GM12878 (cell line): ENCODE results near the gene ADGRV1. TPM values are rescaled to one million over a fixed set of nuclear protein-coding genes. Genes with fewer than 3 reads are reported as not detected.

Experiments used
- ATAC-seq: fragments of 200-7000 bp; cut with Tn5 transposase; 3 replicates; pipeline ENCODE4 v1.9.1; 2020; ENCODE audit warnings: mild to moderate bottlenecking, moderate library complexity
- BruUV-seq: library from RNA; stranded (reverse); fragments of 400-500 nt; replicated peaks from 2 replicates; lab custom pipeline; 2021; lab: Mats Ljungman, UMichigan
- CTCF ChIA-PET: fragments of 300-600 bp; sonication (Branson Sonifier 250); formaldehyde crosslinking; extraction: SDS; loops from one replicate; lab custom pipeline; 2021; ENCODE audit warnings: inconsistent platforms; lab: Yijun Ruan, JAX
- POLR2A ChIA-PET: fragments of 350-600 bp; formaldehyde crosslinking; extraction: SDS; loops from one replicate; lab custom pipeline; 2021; ENCODE audit warnings: inconsistent platforms; lab: Charles Lee
- RAD21 ChIA-PET: fragments of 300-600 bp; sonication (Branson Sonifier 250); formaldehyde crosslinking; loops from one replicate; lab custom pipeline; 2023; ENCODE audit warnings: antibody characterized with exemption; ENCODE audit not compliant: unreplicated experiment; lab: Charles Lee
- SMC1A ChIA-PET: fragments of 300-600 bp; sonication (Branson Sonifier 250); formaldehyde crosslinking; loops from one replicate; lab custom pipeline; 2023; ENCODE audit not compliant: unreplicated experiment, uncharacterized antibody; lab: Charles Lee
- DNase-seq: peaks from one replicate; pipeline ENCODE4 v3.0.0-alpha.2; 2011; ENCODE audit warnings: low read depth, low spot score
- FAIRE-seq: peaks from 3 replicates; lab custom pipeline; 2011; peaks lifted over from hg19 to GRCh38; lab: Jason Lieb, UNC
- H2AFZ ChIP-seq: 2 replicates; pipeline ENCODE4 v1.6.0; 2011; ENCODE audit warnings: low read depth, low read length, control low read depth; ENCODE audit not compliant: control insufficient read depth
- H3K27ac ChIP-seq: 2 replicates; pipeline ENCODE4 v1.5.1; 2011; ENCODE audit warnings: control low read depth; ENCODE audit not compliant: control insufficient read depth, insufficient read depth
- H3K27me3 ChIP-seq, 2 experiments: replicated peaks in 1 of 2; 2 replicates each; pipeline versions ENCODE4 v1.6.0 to v1.6.1; 2011; ENCODE audit warnings: low read length in 1 of 2; ENCODE audit not compliant: control insufficient read depth in 2 of 2, insufficient read depth in 2 of 2
- H3K36me3 ChIP-seq, 2 experiments: 2 replicates each; pipeline ENCODE4 v1.5.1; 2011; ENCODE audit warnings: low read length in 1 of 2; ENCODE audit not compliant: control insufficient read depth in 2 of 2, insufficient read depth in 2 of 2
- H3K4me1 ChIP-seq: 2 replicates; pipeline ENCODE4 v1.6.1; 2011; ENCODE audit warnings: mild to moderate bottlenecking, low read length, moderate library complexity, mixed read lengths; ENCODE audit not compliant: control insufficient read depth, insufficient read depth
- H3K4me2 ChIP-seq: 2 replicates; pipeline ENCODE4 v1.6.0; 2011; ENCODE audit warnings: control low read depth; ENCODE audit not compliant: control insufficient read depth, insufficient read depth
- H3K4me3 ChIP-seq: fragments of 200-600 bp; sonication (generic); 2 replicates; pipeline ENCODE4 v1.5.1; 2016
- H3K79me2 ChIP-seq: 2 replicates; pipeline ENCODE4 v1.6.0; 2011; ENCODE audit warnings: low read length; ENCODE audit not compliant: control insufficient read depth, insufficient read depth
- H3K9ac ChIP-seq: 2 replicates; pipeline ENCODE4 v1.8.0; 2011; ENCODE audit warnings: low read length, control low read depth, mixed read lengths; ENCODE audit not compliant: control insufficient read depth, insufficient read depth
- H3K9me3 ChIP-seq: replicated peaks from 3 replicates; pipeline ENCODE4 v1.5.1; 2011; ENCODE audit warnings: mild to moderate bottlenecking, low read length; ENCODE audit not compliant: control insufficient read depth, insufficient read depth
- H4K20me1 ChIP-seq: 2 replicates; pipeline ENCODE4 v1.6.0; 2011; ENCODE audit not compliant: control insufficient read depth, insufficient read depth
- EED ChIP-seq: sonication (generic); IDR thresholded peaks from 2 replicates; pipeline ENCODE4 v1.6.1; 2016; ENCODE audit warnings: antibody characterized with exemption, low read depth
- ETV6 ChIP-seq, 2 experiments: fragments of 450-650 bp in 1 of 2; IDR thresholded peaks in 1 of 2; conservative IDR thresholded peaks in 1 of 2; 2 replicates each; pipeline ENCODE4 v1.6.1; 2014; ENCODE audit warnings: antibody characterized with exemption in 1 of 2, borderline replicate concordance in 1 of 2, low read depth in 1 of 2, mild to moderate bottlenecking in 1 of 2, moderate library complexity in 1 of 2
- FOS ChIP-seq: IDR thresholded peaks from 3 replicates; pipeline ENCODE4 v1.6.1; 2011; ENCODE audit warnings: borderline replicate concordance; ENCODE audit not compliant: insufficient read length; ENCODE audit errors: extremely low read depth
- MTA2 ChIP-seq: fragments of 450-650 bp; IDR thresholded peaks from 2 replicates; pipeline ENCODE4 v1.6.1; 2016; ENCODE audit warnings: low read depth, mild to moderate bottlenecking, moderate library complexity
- NFXL1 ChIP-seq: fragments of 450-650 bp; IDR thresholded peaks from 2 replicates; pipeline ENCODE4 v1.6.1; 2017; ENCODE audit warnings: antibody characterized with exemption, mild to moderate bottlenecking, borderline replicate concordance
- PAX5 ChIP-seq: IDR thresholded peaks from 2 replicates; pipeline ENCODE4 v1.6.1; 2011; ENCODE audit warnings: low read depth, low read length, borderline replicate concordance
- POLR2AphosphoS5 ChIP-seq: IDR thresholded peaks from 2 replicates; pipeline ENCODE4 v1.6.1; 2011; ENCODE audit warnings: mild to moderate bottlenecking, low read length, inconsistent platforms
- RELA ChIP-seq: fragments of 450-650 bp; IDR thresholded peaks from 2 replicates; pipeline ENCODE4 v1.8.0; 2014; ENCODE audit warnings: borderline replicate concordance; ENCODE audit not compliant: partially characterized antibody
- SIX5 ChIP-seq: IDR thresholded peaks from 2 replicates; pipeline ENCODE4 v1.6.1; 2011; ENCODE audit warnings: mild to moderate bottlenecking, low read depth, low read length, moderate library complexity; ENCODE audit not compliant: severe bottlenecking
- SPI1 ChIP-seq: IDR thresholded peaks from 2 replicates; pipeline ENCODE4 v1.6.1; 2011; ENCODE audit warnings: low read depth, mild to moderate bottlenecking, low read length, moderate library complexity, borderline replicate concordance; ENCODE audit not compliant: insufficient read depth
- STAT3 ChIP-seq: IDR thresholded peaks from 2 replicates; pipeline ENCODE4 v1.6.1; 2011; ENCODE audit warnings: low read depth, low read length, improper control_type of control experiment
- TCF3 ChIP-seq: IDR thresholded peaks from 2 replicates; pipeline ENCODE4 v1.6.1; 2012; ENCODE audit warnings: low read depth, mild to moderate bottlenecking, low read length, borderline replicate concordance; ENCODE audit not compliant: insufficient read depth
- ZBED1 ChIP-seq: IDR thresholded peaks from 2 replicates; pipeline ENCODE4 v1.6.1; 2016; ENCODE audit warnings: borderline replicate concordance
- WGBS: methylation state at CpG from one replicate; pipeline ENCODE4 v1.1.6; 2016; ENCODE audit warnings: low lambda C conversion rate; ENCODE audit not compliant: insufficient replicate concordance, insufficient coverage; ENCODE audit errors: missing lambda C conversion rate; 5-methylcytosine and 5-hydroxymethylcytosine counted together
- in situ Hi-C: fragments of 300-500 bp; cut with MboI; formaldehyde crosslinking; loops from 9 replicates; pipeline ENCODE4 v1.14.3; 2018; ENCODE audit warnings: mixed read lengths
- intact Hi-C: fragments of 100-400 bp; cut with micrococcal nuclease; formaldehyde crosslinking; loops from one replicate; pipeline ENCODE4 v1.14.2; 2022; ENCODE audit not compliant: unreplicated experiment
- polyA plus RNA-seq, 11 experiments: library from polyadenylated mRNA; depleted of rRNA in 4 of 11; unstranded in 6 of 11; stranded (reverse) in 5 of 11; fragments of >200 nt; fragmentation: Nextera tagmentation in 4 of 11; fragmentation: Illumina TruSeq in 1 of 11; extraction: Ambion mirVana in 4 of 11; extraction: Trizol in 1 of 11; gene quantifications; 1 replicate in 1 of 11; 2 replicates in 10 of 11; pipeline versions ENCODE4 v1.2.1 to v1.2.3, GENCODE V29; 2011 to 2016; ENCODE audit warnings: inconsistent platforms in 2 of 11, missing spikeins in 2 of 11, low read depth in 1 of 11
- total RNA-seq, 4 experiments: library from RNA; depleted of rRNA in 3 of 4; stranded (reverse); fragments of >200 nt in 3 of 4; fragmentation: Illumina TruSeq in 1 of 4; extraction: Trizol in 1 of 4; gene quantifications; 2 replicates each; pipeline versions ENCODE4 v1.2.1 to v1.2.3, GENCODE V29; 2013 to 2021
- TF ChIP-seq, protein P1 (sequence below): IDR thresholded peaks from 2 replicates; pipeline ENCODE4 v1.6.1; 2011; ENCODE audit warnings: borderline replicate concordance, low read depth, mild to moderate bottlenecking, moderate library complexity, low read length; ENCODE audit not compliant: insufficient read depth, poor library complexity, severe bottlenecking

Gene ADGRV1
- total and polyA plus RNA-seq, 10 of the 15 experiments (the other 5 are each of a cell fraction or from before 2014, with no cell fraction given), result 0.04 to 8.1 (median 0.16) TPM; not detected in 1

DNA sequence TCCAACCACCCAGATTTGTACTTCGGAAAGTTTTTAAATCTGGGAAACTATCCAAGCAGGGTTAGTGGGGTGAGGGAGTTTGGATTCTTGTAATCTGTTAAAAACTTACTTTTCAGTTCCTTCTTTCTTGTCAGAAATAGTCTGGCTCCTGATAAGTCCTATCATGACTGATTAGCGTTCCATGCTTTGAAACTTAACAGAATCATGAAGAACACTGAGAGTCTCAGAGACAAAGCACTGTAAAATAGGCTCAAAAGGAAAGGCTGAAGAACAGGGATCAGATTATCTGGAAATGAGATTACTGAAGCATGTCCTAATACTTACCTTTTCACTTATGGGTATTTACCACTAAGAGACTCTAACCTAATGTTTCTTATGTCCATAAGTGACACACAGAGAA is 582.1 kb downstream of the ADGRV1 start:
- BruUV-seq, result no TSS peak
- no peak for FAIRE-seq

DNA sequence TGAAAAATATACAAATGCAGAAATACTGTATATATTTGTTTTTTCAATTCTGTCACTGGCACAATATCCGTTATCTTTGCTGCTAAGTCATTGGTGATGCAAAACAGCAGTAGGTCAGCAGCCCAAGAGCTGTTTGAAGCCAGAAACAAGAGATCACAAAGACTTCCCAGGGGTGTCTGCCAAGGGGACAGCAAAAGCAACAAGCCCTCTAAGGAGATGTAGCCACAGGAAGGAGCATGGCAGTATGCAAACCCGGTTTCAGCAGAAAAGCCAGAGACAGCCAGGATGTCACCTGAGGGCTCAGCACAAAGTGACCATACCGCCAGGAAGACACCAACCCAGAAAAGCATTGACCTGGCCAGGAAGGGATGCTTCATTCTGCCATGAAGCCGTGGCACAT is 583.0 kb downstream of the ADGRV1 start:
- POLR2A ChIA-PET, result interaction anchor here (0.5 kb wide), 1 partner anchor 1115 kb away, joined by 4 read pairs; no protein-coding TSS in a partner anchor
- 59% methylated on average over 4 of the region's 4 CpGs for WGBS
- H3K9ac ChIP-seq, result no peak overlapping the region
- no peak for DNase-seq
- no peaks in the 10 kb centered on the region for H3K4me1 ChIP-seq
- intact Hi-C loops, result no loop called here
- no peak overlapping the region for H3K27ac ChIP-seq
- no peaks in the 10 kb centered on the region for H3K27me3 ChIP-seq
- ATAC-seq, result no peak
- H3K9me3 ChIP-seq, result no peaks in the 10 kb centered on the region; the same call in 2 of the 3 replicates
- BruUV-seq, result no TSS peak
- CTCF ChIA-PET, result no interaction called here
- no peak overlapping the region for H3K4me3 ChIP-seq
- no peaks in the 10 kb centered on the region for H3K36me3 ChIP-seq
- TF ChIP-seq TCF3 (no peak), NFXL1 (no peak), ZBED1 (no peak), MTA2 (no peak), RELA (no peak), SIX5 (no peak), PAX5 (no peak), STAT3 (no peak), FOS (no peak), ETV6 (conservative IDR thresholded peaks at IDR 0.05 in 1 of 2, IDR thresholded peaks at IDR 0.05 in 1 of 2; ENCODE audit: borderline replicate concordance in 1 of 2, low read depth in 1 of 2) (no peak), EED (no peak)
- TF ChIP-seq, protein P1, sequence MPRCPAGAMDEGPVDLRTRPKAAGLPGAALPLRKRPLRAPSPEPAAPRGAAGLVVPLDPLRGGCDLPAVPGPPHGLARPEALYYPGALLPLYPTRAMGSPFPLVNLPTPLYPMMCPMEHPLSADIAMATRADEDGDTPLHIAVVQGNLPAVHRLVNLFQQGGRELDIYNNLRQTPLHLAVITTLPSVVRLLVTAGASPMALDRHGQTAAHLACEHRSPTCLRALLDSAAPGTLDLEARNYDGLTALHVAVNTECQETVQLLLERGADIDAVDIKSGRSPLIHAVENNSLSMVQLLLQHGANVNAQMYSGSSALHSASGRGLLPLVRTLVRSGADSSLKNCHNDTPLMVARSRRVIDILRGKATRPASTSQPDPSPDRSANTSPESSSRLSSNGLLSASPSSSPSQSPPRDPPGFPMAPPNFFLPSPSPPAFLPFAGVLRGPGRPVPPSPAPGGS, result no peak
- no peak overlapping the region for H2AFZ ChIP-seq
- H3K4me2 ChIP-seq, result no peak overlapping the region
- H3K79me2 ChIP-seq, result no peaks in the 10 kb centered on the region
- in situ Hi-C loops, result no loop called here
- SMC1A ChIA-PET, result interaction anchor here (0.6 to 1.3 kb wide), 7 partner anchors 9 to 241 kb away, joined by 3 to 5 read pairs (median 4); partner anchors contain the start of gene ARRDC3
- RAD21 ChIA-PET, result no interaction called here
- H4K20me1 ChIP-seq, result no peaks in the 10 kb centered on the region
- FAIRE-seq, result no peak

More for the DNA sequence above, 582.1 kb downstream of the ADGRV1 start:
- Histone ChIP-seq H3K4me2 (no peak overlapping the region), H3K9me3 (no peaks in the 10 kb centered on the region; the same call in 2 of the 3 replicates), H3K4me1 (no peaks in the 10 kb centered on the region), H3K36me3 (no peaks in the 10 kb centered on the region), H3K27me3 (no peaks in the 10 kb centered on the region), H3K27ac (no peak overlapping the region), H3K9ac (no peak overlapping the region), H2AFZ (no peak overlapping the region), H3K4me3 (no peak overlapping the region), H4K20me1 (no peaks in the 10 kb centered on the region), H3K79me2 (no peaks in the 10 kb centered on the region)
- peak; percentile 47; the same call in 1 of the 3 replicates for ATAC-seq
- in situ Hi-C loops, result no loop called here
- WGBS, result 48% methylated on average over 2 of the region's 2 CpGs
- CTCF ChIA-PET, result interaction anchor here (1.2 kb wide), 1 partner anchor 42 kb away, joined by 3 read pairs; no protein-coding TSS in a partner anchor
- intact Hi-C loops, result no loop called here
- TF ChIP-seq POLR2AphosphoS5, result no peak
- TF ChIP-seq SPI1, result peak; percentile 34; the same call in 1 of the 2 replicates
- POLR2A ChIA-PET, result no interaction called here
- RAD21 ChIA-PET, result no interaction called here
- no peak for DNase-seq
- SMC1A ChIA-PET, result no interaction called here
